ENCODE measurements around the gene ATF3.
"Not testable (repeated sequence)": the region's sequence is repeated elsewhere in the genome, so short reads cannot be mapped to it uniquely, and the experiment has no call there.

Gene ATF3

GRCh38 chr1:212651977-212652376 is 43.4 kb downstream of the ATF3 start:
- Histone ChIP-seq H3K9me3 (ENCODE audit: control insufficient read depth, insufficient read depth, low read length) (no peaks in the 10 kb centered on the region), H3K36me3 (ENCODE audit: insufficient read depth, low read length) (no peaks in the 10 kb centered on the region), H3K9ac (ENCODE audit: low read depth, low read length) (no peak overlapping the region), H3K4me1 (ENCODE audit: insufficient read depth, low read length) (peaks cover 15% of the 10 kb centered on the region; the same call in 1 of the 2 replicates)

DNA sequence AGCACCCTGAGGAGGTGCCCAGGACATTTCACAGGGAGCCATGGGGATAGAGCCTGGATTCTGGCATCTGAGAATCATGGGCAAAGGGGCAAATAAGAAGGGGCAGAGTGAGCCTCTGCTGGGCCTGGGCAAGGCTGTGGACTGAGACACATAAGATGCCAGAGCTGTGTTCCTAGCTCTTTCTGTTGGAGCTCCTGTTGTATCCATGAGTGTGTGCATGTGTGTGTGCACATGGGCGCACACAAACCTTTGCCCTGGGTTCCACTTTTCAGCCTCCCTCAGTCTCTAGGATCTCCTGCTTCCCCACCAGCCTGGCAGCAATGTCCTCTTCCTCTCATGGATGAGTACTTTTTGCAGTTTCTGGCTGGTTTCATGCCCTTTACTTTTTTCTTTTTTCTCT is 44.0 kb downstream of the ATF3 start:
- Histone ChIP-seq H3K9me3 (ENCODE audit: control insufficient read depth, insufficient read depth, low read length) (no peaks in the 10 kb centered on the region), H3K36me3 (ENCODE audit: insufficient read depth, low read length) (no peaks in the 10 kb centered on the region), H3K4me1 (ENCODE audit: insufficient read depth, low read length) (peaks cover 15% of the 10 kb centered on the region; the same call in 1 of the 2 replicates), H3K9ac (ENCODE audit: low read depth, low read length) (no peak overlapping the region)

DNA sequence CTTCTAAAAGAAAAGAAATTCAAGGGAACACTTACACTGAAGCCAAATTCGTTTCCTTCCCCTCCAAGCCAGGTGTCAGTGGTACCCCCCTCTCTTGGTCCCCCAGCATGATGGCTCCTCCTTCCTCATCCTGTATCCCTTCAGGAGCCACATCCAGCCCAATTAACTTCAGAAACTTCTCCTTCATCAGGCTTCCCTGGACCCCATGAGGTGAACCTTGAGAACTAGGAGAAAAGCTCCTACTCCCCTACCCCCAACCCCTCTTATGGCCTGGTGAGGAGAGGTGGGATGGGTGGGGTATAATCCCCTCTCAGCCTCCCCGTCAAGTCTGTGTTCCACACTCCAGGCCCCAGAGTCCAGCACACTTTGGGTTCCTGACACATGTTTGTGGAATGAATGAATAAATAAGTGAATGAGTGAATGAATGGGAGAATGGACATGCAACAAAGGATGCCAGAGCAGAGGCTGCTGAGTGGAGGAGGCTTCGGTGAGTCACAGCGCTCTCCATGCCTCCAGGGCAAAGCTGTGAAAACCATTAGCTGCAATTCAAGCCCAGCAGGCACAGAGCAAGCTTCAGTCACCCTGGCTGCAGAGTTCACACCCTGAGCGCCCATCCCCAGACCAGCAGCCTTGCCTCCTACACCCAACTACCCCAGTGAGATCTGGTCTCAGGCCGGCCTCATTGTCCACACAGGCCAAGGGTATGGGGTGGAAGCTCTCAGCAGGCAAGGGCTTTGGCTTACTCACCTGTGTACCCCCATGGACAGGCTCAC is 47.3 kb downstream of the ATF3 start:
- no peaks in the 10 kb centered on the region for H3K9me3 ChIP-seq (ENCODE audit: control insufficient read depth, insufficient read depth, low read length)
- H3K36me3 ChIP-seq (ENCODE audit: insufficient read depth, low read length): no peaks in the 10 kb centered on the region
- H3K4me1 ChIP-seq (ENCODE audit: insufficient read depth, low read length): peaks cover 20% of the 10 kb centered on the region; the same call in 1 of the 2 replicates
- no peak overlapping the region for H3K9ac ChIP-seq (ENCODE audit: low read depth, low read length)

GRCh38 chr1:212656730-212657129 is 48.2 kb downstream of the ATF3 start:
- Histone ChIP-seq H3K9me3 (ENCODE audit: control insufficient read depth, insufficient read depth, low read length) (no peaks in the 10 kb centered on the region), H3K9ac (ENCODE audit: low read depth, low read length) (no peak overlapping the region), H3K36me3 (ENCODE audit: insufficient read depth, low read length) (no peaks in the 10 kb centered on the region), H3K4me1 (ENCODE audit: insufficient read depth, low read length) (peaks cover 20% of the 10 kb centered on the region; the same call in 1 of the 2 replicates)

- not testable (repeated sequence) for H3K9me3 ChIP-seq (ENCODE audit: control insufficient read depth, insufficient read depth, low read length); H3K9ac ChIP-seq (ENCODE audit: low read depth, low read length); H3K36me3 ChIP-seq (ENCODE audit: insufficient read depth, low read length)
- H3K4me1 ChIP-seq (ENCODE audit: insufficient read depth, low read length): peaks cover 20% of the 10 kb centered on the region; the same call in 1 of the 2 replicates
Observed at GRCh38 chr1:212658250-212658649, 49.7 kb downstream of the ATF3 start.

GRCh38 chr1:212664409-212665199 is 56.0 kb downstream of the ATF3 start:
- Histone ChIP-seq H3K4me1 (ENCODE audit: insufficient read depth, low read length) (peaks cover 10% of the 10 kb centered on the region), H3K36me3 (ENCODE audit: insufficient read depth, low read length) (no peaks in the 10 kb centered on the region), H3K9ac (ENCODE audit: low read depth, low read length) (no peak overlapping the region)

DNA sequence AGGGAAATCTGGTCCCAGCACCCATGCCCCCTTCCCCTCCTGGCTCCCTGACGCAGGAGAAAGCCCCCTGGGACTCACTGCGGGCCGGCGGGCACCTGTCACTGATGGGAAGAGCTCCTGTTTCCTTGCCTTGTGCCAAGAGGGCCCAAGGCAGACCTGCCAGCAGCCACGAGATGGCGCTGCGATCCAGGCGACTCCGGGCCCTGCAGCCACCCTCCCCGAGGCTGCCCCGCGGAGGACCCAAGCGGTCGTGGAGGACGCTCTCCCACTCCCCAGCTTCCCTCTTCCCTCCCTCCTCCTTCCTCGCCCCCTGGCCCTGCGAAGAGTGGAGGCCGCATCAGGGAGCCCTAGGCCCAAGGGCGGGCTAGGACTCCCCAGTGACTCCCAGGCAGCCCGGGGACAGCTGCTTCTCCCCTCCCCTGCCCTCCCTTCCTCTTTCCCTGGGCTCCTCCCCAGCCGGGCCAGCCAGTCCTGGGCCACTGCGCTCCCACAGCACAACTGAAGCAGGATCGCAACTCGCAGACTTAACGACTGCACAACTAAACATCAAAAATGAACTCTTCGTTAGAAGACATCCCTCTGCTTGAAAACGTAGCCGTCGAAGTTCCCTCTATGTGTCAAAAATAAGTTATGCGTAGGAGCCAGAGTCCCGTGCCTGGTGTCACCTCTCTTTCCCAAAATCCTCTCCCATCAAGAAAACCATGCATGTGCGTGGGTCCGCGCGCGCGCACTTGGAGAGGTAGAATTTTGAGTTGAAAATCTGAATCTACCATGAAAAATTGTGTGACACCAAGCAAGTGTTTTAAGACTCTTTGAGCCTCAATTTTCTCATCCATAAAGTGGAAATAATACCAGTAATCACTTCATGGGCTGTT is 56.9 kb downstream of the ATF3 start:
- Histone ChIP-seq H3K36me3 (ENCODE audit: insufficient read depth, low read length) (no peaks in the 10 kb centered on the region), H3K9ac (ENCODE audit: low read depth, low read length) (peak overlapping the region; percentile 68), H3K9me3 (ENCODE audit: control insufficient read depth, insufficient read depth, low read length) (no peaks in the 10 kb centered on the region), H3K4me1 (ENCODE audit: insufficient read depth, low read length) (peaks cover 15% of the 10 kb centered on the region)

More at GRCh38 chr1:212664409-212665199, 56.0 kb downstream of the ATF3 start:
- H3K9me3 ChIP-seq (ENCODE audit: control insufficient read depth, insufficient read depth, low read length): no peaks in the 10 kb centered on the region

GRCh38 chr1:212666116-212666775 is 57.7 kb downstream of the ATF3 start:
- Histone ChIP-seq H3K9me3 (ENCODE audit: control insufficient read depth, insufficient read depth, low read length) (no peaks in the 10 kb centered on the region), H3K9ac (ENCODE audit: low read depth, low read length) (no peak overlapping the region), H3K36me3 (ENCODE audit: insufficient read depth, low read length) (no peaks in the 10 kb centered on the region), H3K4me1 (ENCODE audit: insufficient read depth, low read length) (peaks cover 22% of the 10 kb centered on the region)

- Histone ChIP-seq H3K36me3 (ENCODE audit: insufficient read depth, low read length) (no peaks in the 10 kb centered on the region), H3K9ac (ENCODE audit: low read depth, low read length) (no peak overlapping the region), H3K9me3 (ENCODE audit: control insufficient read depth, insufficient read depth, low read length) (no peaks in the 10 kb centered on the region), H3K4me1 (ENCODE audit: insufficient read depth, low read length) (peaks cover 29% of the 10 kb centered on the region)
Observed at GRCh38 chr1:212667223-212668139, 58.9 kb downstream of the ATF3 start.

DNA sequence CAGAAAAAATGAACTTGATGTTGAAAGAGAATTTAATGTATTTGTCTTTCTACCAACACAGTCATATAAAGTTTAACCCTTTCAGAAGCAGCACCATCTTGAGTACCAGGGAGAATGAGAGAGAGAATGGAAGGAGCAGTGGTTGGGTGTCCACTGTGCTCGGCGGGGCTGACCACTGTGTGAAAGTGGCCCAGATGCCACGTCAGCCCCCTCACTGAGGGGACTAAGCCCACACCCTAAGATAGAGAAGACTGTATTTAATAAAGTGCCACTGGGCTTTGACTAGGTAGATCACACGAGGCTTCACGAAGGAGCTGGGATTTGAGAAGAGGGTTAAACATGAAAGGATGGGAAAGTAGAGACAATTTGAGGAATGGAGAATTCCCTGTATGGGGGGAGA is 59.9 kb downstream of the ATF3 start:
- H3K4me1 ChIP-seq (ENCODE audit: insufficient read depth, low read length): peaks cover 31% of the 10 kb centered on the region
- no peaks in the 10 kb centered on the region for H3K36me3 ChIP-seq (ENCODE audit: insufficient read depth, low read length)
- no peak overlapping the region for H3K9ac ChIP-seq (ENCODE audit: low read depth, low read length)
- H3K9me3 ChIP-seq (ENCODE audit: control insufficient read depth, insufficient read depth, low read length): no peaks in the 10 kb centered on the region

GRCh38 chr1:212669102-212669501 is 60.5 kb downstream of the ATF3 start:
- Histone ChIP-seq H3K4me1 (ENCODE audit: insufficient read depth, low read length) (peaks cover 31% of the 10 kb centered on the region), H3K36me3 (ENCODE audit: insufficient read depth, low read length) (no peaks in the 10 kb centered on the region), H3K9ac (ENCODE audit: low read depth, low read length) (no peak overlapping the region), H3K9me3 (ENCODE audit: control insufficient read depth, insufficient read depth, low read length) (no peaks in the 10 kb centered on the region)

DNA sequence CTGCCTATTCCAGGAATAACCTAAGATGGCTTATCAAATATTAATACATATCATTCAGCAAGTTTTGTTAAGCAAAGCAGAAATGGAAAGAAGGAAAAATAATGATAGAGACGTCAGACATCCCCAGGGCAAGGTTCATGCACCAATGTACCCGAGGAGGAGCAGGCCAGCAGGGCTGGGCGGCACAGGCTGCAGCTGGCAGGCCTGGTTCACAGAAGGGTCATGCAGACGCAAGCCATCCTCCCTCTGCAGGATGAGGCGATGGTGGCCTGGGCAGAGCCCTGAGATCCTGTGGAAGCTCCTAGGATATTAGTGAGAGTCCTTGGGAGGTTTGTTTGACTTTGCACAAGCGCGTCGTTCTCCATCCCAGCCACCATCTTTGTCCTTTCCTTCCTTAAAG is 61.0 kb downstream of the ATF3 start:
- Histone ChIP-seq H3K36me3 (ENCODE audit: insufficient read depth, low read length) (no peaks in the 10 kb centered on the region), H3K9me3 (ENCODE audit: control insufficient read depth, insufficient read depth, low read length) (no peaks in the 10 kb centered on the region), H3K9ac (ENCODE audit: low read depth, low read length) (no peak overlapping the region), H3K4me1 (ENCODE audit: insufficient read depth, low read length) (peaks cover 31% of the 10 kb centered on the region)

DNA sequence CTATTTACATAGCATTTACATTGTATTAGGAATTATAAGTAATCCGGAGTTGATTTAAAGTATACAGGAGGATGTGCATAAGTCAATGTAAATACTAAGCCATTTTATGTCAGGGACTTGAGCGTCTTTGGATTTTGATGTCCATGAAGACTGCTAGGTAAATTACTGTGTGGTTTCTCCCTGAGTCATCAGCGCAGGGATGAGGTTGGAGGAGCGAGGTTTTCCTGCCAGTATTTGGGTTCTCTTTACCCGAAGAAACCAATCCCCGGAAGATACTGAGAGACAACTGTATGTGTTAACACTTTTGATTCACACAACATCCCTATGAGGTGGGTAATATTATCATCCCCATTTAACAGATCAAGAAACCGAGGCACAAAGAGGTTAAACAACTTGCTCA is 61.7 kb downstream of the ATF3 start:
- H3K36me3 ChIP-seq (ENCODE audit: insufficient read depth, low read length): no peaks in the 10 kb centered on the region
- no peak overlapping the region for H3K9ac ChIP-seq (ENCODE audit: low read depth, low read length)
- no peaks in the 10 kb centered on the region for H3K9me3 ChIP-seq (ENCODE audit: control insufficient read depth, insufficient read depth, low read length)
- H3K4me1 ChIP-seq (ENCODE audit: insufficient read depth, low read length): peaks cover 31% of the 10 kb centered on the region
